ENCODE data around the gene DENND5A.
"Not testable (repeated sequence)": the region's sequence is repeated elsewhere in the genome, so short reads cannot be mapped to it uniquely, and the experiment has no call there.

DNA sequence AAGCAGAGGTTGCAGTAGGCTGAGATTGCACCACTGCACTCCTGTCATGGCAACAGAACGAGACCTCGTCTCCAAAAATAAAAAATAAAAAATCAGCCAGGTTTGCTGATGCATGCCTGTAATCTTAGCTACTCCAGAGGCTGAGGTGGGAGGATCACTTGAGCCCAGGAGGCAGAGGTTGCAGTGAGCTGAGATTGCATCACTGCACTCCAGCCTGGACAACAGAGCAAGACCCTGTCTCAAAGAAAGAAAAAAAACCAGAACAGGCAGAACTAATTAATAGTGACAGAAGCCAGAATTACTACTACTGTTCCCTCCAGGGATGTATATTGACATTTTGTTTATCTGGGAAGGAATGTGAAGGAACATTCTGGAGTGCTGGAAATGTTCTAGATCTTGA is 166.7 kb downstream of the DENND5A start:
- TF ChIP-seq EZH2 (IDR thresholded peaks at IDR 0.05); POLR2AphosphoS5 (IDR thresholded peaks at IDR 0.05; ENCODE audit: borderline replicate concordance, low read depth, low read length): not testable (repeated sequence)

Measured in SK-N-MC (cell line).